GM21619 (cell line): ENCODE measurements around the gene MRPS6.

Source experiments
- ATAC-seq: cut with Tn5 transposase; IDR thresholded peaks from one replicate; pipeline ENCODE4 v1.9.1; 2021; ENCODE audit not compliant: unreplicated experiment

The MRPS6 gene

GRCh38 chr21:34065027-34065426 lies 8.4 kb upstream of the MRPS6 start:
- no peak for ATAC-seq

- no peak for ATAC-seq
Observed at GRCh38 chr21:34071683-34072082, 1.7 kb upstream of the MRPS6 start.

GRCh38 chr21:34072145-34073031 lies 990 bp upstream of the MRPS6 start:
- no peak for ATAC-seq

DNA sequence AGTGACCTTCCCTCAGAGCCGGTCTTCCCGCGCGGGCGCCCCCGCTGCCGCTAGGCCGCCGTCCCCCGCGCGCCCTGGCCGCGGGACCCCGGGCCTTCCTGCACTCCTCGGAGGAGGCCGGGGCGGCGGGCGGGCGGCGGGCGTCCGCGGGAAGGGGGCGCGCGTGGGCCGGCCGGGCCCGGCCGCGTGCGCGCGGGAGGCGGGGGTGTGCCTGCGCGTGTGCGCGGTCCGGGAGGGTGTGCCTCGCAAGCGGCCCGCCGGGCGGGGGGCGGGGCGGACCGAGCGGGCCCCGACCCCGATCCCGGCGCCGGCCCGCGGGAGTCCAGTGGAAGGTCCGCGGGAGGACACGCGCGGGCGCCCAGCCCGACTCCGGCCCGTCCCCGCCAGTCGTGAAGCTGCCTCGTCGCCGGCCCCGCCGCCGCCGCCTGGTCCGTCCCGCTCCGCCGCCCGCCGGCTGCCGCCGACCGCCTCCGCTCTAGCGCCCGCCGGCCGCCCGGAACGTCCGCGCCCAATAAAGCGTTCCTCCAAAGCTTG lies 438 bp downstream of the MRPS6 start:
- peak; percentile 40 for ATAC-seq

GRCh38 chr21:34074283-34075090 lies 1.1 kb downstream of the MRPS6 start:
- no peak for ATAC-seq

GRCh38 chr21:34075091-34075425 lies 1.7 kb downstream of the MRPS6 start:
- no peak for ATAC-seq

GRCh38 chr21:34075760-34076660 lies 2.6 kb downstream of the MRPS6 start:
- no peak for ATAC-seq

- ATAC-seq = no peak
Observed at GRCh38 chr21:34076835-34077234, 3.5 kb downstream of the MRPS6 start.

- no peak for ATAC-seq
Observed at GRCh38 chr21:34077888-34078287, 4.5 kb downstream of the MRPS6 start.

GRCh38 chr21:34078915-34079314 lies 5.5 kb downstream of the MRPS6 start:
- no peak for ATAC-seq

GRCh38 chr21:34080710-34081109 lies 7.3 kb downstream of the MRPS6 start:
- ATAC-seq = no peak

- ATAC-seq = no peak
Observed at GRCh38 chr21:34082769-34083168, 9.4 kb downstream of the MRPS6 start.

DNA sequence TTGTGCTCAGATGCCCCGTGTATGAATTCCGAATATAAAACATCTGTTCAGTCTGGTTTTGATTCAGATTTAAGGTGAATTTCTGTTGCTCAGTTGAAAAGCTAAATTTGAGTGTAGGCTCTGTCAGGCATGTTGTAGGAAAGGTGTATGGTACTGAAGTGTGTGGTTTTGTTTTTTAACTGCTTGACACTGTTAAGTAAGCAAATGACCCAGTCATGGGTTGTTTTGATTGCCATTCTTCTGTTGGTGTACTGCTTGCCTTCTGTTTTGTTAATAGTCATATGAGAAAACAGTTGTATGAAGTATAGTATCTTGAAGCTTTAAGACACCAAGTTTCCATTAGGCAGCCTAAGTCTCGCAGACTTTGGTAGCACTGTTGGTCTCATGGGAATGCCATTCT lies 10.0 kb downstream of the MRPS6 start:
- no peak for ATAC-seq

DNA sequence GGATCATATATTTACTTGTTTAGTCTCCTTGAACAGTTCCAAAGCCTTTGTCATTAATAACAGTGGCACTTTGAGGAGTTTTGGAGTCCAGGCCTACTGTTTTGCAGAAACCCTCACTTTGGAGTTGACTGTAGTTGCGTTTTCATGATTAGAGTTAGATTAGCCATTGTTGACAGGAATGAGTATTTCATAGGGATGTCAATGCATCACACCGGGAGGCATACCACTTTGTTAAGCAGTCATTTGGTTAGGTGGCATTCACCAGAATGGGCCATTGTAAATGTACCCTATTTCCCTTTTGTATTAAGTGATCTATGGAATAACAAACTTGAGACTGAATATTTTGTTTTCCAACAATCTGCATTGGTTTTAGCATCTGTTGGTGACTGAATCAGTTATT lies 11.8 kb downstream of the MRPS6 start:
- ATAC-seq = no peak

GRCh38 chr21:34086887-34087306 lies 13.5 kb downstream of the MRPS6 start:
- no peak for ATAC-seq

DNA sequence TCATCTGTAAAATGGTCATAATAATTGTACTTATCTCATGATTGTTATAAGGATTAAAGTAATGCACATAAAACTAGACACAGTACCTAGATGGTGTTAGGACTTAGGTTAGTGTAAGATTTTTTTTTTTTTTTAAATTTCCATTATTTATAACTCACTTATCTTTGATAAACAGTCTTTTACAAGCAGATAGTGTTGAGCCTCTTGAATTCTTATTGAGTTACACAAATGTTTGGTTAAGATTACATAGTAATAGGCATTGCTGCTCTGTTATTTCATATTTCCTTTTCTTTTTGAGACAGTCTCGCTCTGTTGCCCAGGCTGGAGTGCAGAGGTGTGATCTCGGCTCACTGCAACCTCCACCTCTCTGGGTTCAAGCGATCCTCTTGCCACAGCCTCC lies 15.4 kb downstream of the MRPS6 start:
- ATAC-seq = no peak

GRCh38 chr21:34091032-34091431 lies 17.7 kb downstream of the MRPS6 start:
- ATAC-seq = no peak

- ATAC-seq = no peak
Observed at GRCh38 chr21:34091607-34092006, 18.2 kb downstream of the MRPS6 start.

GRCh38 chr21:34092262-34092921 lies 19.0 kb downstream of the MRPS6 start:
- ATAC-seq = no peak

DNA sequence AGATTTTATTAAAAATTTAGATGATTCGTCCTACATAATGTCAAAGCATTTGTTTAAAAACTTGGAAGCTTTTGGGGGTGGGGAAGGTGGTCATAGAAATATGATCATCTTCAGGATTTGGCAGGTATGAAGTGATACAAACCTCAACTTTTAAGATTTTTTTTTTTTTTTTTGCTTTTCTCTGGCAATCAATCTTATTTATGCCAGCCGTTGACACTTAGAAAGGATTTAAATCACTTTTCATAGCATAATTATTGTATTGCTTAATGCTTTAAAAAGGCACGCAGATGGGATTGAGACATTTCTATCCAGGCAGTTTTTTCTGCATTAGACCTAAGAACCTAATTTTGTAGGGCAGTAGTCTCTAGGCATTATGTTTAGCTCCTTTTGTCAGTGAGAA lies 19.7 kb downstream of the MRPS6 start:
- ATAC-seq = no peak
